Stimulated activated CD4-positive, alpha-beta T cell treated with anti-CD3 and anti-CD28 coated beads, Interleukin-15, amount 100 ng/mL, for 24 hours (primary cell): Measurements from ENCODE around the gene PFDN5.
"Not testable (repeated sequence)": the region's sequence is repeated elsewhere in the genome, so short reads cannot be mapped to it uniquely, and the experiment has no call there.

ENCODE experiments used
- DNase-seq: peaks from one replicate; pipeline ENCODE4 v3.0.0-alpha.2; 2020

The PFDN5 gene

DNA sequence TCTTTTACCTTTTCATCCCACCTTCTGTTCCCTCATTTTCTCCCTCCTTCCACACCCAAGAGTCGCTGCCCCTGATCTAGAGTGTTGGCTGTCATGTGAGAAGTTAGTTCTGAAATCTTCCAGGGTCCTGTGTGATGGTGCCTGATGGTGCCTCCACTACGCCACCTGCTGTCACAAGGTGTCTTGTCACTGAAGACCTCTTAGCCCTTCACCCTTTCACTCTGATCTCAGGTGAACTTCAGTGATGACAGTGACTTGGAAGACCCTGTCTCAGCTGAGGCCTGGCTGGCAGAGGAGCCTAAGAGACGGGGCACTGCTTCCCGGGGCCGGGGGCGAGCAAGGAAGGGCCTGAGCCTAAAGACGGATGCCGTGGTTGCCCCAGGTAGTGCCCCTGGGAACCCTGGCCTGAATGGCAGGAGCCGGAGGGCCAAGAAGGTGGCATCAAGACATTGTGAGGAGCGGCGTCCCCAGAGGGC lies 7.6 kb upstream of the PFDN5 start:
- peak; percentile 72 for DNase-seq

DNA sequence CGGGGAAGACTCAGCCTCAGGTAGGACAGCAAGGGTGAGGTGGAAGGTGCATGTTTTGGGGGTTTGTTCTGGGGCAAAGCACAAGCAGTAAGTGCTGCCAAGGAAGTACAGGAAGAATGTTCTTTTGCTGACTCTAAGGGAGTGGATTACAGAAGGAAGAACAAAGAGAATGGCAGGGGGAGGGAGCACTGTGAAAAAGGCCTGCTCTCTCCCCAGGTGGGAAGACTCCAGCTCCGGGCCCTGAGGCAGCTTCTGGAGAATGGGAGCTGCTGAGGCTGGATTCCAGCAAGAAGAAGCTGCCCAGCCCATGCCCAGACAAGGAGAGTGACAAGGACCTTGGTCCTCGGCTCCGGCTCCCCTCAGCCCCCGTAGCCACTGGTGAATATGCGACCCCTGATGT lies 7.0 kb upstream of the PFDN5 start:
- DNase-seq = no peak

DNA sequence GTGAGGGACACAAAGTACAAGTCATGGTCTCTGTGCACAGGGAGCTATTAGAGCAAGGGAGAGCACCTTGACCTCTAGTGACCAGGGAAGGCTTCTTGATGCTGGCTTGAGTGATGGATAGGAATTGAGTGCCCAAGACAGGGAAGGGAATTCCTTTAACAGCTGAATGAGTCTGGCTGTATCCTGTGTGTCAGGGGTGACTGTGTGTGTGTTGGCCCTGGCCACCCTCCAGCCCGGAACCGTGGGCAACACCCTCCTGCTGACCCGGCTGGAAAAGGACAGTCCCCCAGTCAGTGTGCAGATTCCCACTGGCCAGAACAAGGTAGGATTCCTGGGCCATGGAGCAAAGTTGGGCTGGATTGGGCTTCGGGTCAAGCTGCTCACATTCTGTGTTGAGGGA lies 5.5 kb upstream of the PFDN5 start:
- DNase-seq = no peak

DNA sequence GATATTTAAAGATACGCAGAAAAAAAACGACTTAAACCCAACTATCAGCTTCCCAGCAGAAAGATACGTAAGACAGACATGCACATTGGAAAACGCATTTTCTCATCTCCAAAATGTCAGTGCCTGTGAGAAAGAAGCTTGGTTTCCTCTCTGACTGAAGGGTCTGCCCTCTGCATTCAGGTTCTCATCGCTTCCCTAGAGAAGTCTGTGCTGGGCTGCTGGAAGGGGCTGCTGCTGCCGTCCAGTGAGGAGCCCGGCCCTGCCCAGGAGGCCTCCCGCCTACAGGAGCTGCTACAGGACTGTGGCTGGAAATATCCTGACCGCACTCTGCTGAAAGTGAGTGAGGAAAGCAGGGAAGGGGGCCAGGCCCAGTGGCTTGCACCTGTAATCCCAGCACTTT lies 4.7 kb upstream of the PFDN5 start:
- peak; percentile 34 for DNase-seq

DNA sequence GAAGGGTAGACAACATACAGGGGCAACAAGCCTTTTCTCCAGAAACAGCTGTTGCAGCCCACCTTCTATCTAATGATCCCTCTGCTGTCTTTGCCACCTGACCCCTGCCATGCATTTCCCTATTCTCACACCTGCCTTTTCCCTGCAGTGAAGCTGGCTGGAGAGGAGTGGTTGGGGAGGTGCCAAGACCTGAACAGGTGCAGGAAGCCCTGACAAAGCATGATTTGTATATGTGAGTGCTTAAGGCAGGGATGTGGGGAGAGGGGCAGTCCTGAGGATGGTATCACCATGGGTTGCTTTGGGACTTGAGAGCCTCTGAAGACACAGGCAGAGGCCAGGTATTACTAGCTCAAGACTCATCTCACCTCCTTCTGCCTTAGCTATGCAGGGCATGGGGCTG lies 2.9 kb upstream of the PFDN5 start:
- DNase-seq = no peak

DNA sequence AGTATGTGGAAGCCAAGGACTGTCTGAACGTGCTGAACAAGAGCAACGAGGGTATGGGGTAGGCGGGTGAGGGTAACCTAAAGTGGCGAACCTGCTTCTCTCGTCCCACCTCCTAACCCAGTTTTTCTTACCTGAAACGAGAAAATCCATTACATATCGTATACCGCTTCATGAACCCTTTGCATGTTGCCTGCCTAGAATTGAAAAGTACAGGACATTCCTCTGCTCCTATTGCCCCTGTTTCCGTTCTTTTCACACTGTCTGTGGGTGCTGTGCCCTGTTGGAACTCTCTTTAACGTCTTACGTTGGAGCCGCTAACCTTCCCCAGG lies 513 bp downstream of the PFDN5 start:
- DNase-seq = no peak

DNA sequence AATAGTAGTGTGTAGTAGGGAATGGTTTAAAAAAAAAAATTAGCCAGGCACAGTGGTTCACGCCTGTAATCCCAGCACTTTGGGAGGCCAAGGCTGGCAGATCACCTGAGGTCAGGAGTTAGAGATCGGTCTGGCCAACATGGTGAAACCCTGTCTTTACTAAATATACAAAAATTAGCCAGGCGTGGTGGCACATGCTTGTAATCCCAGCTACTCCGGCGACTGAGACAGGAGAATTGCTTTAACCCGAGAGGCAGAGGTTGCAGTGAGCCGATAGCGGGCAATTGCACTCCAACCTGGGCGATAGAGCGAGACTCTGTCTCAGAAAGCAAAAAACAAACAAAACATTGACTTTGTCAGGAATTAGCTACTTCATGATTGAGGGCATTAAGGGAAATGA lies 1.8 kb downstream of the PFDN5 start:
- not testable (repeated sequence) for DNase-seq

DNA sequence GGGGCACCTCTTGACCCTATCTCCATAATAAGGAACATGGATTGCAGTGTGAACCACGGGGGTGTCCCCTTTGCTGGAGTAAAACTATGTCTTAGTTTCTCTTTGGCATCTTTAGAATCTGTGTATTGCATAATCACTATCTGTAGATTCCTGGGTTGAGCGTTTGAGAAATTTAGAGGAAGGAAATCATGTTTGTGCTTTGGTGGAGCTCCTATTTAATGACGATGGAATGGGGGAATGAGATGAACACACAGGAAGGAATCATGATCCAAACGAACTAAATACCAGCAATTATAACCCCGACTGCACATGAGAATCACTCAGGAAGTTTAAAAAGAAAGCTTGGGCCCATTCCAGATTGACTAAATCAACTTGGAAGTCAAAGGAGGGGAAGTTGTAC lies 2.8 kb downstream of the PFDN5 start:
- no peak for DNase-seq

DNA sequence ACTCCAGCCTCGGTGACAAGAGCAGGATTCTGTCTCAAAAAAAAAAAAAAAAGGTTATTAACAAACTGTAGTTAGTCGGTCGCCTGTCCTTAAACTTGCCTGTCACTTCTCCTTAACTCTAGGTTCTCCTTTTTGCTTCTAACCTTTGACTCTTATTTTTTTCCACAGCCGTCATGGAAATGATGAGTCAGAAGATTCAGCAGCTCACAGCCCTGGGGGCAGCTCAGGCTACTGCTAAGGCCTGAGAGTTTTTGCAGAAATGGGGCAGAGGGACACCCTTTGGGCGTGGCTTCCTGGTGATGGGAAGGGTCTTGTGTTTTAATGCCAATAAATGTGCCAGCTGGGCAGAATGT lies 3.7 kb downstream of the PFDN5 start:
- DNase-seq = peak; percentile 52

DNA sequence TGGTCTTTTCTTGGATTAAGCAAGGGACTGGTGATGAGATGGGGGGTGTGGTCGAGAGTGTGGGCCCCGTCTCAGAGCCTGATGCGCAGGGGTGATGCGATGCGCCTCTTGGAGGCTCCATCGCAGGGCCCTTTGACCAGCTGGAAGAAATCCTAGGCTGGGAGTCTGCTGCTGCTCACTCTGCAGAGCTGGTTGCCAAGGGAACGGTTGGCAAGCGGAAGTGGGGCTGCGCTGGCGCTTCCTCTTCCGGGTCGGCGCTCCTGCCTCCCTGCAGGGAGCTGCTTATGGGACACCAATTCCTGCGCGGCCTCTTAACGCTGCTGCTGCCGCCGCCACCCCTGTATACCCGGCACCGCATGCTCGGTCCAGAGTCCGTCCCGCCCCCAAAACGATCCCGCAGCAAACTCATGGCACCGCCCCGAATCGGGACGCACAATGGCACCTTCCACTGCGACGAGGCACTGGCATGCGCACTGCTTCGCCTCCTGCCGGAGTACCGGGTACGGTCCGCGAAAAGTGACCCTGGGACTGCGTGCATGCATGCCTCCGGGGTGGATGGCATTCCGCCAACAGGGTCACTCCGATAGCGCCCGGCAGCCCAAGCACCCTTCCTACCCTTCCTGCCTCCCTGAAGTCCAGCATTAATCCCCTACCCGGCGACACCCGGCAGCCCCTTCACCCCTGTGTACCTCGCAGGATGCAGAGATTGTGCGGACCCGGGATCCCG lies 4.3 kb downstream of the PFDN5 start, which contains the start of gene MYG1:
Gene MYG1 (plus strand): TSS at position 242 of the 727 bp plus-strand sequence. CDS start 43 bp downstream, at position 285.
- DNase-seq = peak; percentile 92

DNA sequence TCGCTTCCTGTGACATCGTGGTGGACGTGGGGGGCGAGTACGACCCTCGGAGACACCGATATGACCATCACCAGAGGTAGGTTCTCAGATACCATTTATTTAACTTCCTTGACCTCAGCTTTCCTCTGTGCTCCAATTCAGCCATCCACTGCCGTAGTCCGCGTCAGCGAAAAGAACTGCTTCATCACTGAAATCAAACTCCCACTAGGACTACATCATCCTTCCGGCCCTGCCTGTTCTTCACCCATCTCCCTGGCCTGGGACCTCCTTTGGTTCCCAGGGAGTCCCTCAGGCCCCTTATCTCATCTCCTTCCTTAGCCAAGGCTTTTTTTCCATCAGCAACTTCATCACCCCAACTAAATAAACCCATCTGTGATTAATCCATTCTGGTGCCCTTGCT lies 4.8 kb downstream of the PFDN5 start:
- DNase-seq = peak; percentile 55

DNA sequence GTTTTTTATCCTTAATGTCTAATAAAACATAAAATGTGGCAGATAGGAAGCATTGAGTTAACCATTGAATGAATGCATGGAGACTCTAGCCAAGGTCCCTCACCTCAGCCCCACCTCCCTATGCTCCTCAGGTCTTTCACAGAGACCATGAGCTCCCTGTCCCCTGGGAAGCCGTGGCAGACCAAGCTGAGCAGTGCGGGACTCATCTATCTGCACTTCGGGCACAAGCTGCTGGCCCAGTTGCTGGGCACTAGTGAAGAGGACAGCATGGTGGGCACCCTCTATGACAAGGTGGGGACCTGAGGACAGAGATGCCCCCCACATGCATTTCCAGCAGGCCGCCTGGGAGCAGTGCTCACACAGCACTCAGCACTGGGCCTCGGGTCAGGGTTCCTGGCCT lies 7.6 kb downstream of the PFDN5 start:
- no peak for DNase-seq

DNA sequence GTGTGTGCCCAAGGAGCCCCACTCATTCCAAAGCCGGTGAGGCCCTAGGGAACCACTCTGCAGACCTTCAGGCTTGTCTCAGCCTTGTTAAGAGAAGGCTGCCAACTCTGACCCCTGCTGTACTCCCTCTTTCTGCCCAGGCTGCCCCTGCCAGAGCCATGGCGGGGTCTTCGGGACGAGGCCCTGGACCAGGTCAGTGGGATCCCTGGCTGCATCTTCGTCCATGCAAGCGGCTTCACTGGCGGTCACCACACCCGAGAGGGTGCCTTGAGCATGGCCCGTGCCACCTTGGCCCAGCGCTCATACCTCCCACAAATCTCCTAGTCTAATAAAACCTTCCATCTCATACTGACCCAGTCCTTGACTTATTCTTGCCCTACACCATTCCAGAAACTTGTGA lies 11.5 kb downstream of the PFDN5 start:
- DNase-seq = no peak

DNA sequence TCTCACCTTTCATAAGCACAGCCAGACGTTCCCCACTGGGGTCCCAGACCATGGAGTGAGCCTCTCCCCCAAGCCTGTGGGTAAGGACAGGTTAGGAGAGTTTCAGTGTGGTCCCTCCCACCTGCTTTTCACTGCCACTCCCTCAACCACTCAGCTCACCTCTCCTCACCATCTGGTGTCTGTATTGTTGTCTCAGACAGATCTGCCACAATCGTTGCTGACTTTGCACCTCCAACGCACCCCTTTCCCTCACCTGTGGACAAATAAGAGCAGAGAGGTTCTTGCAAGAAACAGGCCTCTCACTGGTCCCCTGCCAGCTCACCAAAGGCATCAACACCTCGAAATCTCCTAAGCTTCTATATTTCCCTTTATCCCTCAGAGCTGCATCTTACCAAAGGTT lies 12.9 kb downstream of the PFDN5 start:
- no peak for DNase-seq

DNA sequence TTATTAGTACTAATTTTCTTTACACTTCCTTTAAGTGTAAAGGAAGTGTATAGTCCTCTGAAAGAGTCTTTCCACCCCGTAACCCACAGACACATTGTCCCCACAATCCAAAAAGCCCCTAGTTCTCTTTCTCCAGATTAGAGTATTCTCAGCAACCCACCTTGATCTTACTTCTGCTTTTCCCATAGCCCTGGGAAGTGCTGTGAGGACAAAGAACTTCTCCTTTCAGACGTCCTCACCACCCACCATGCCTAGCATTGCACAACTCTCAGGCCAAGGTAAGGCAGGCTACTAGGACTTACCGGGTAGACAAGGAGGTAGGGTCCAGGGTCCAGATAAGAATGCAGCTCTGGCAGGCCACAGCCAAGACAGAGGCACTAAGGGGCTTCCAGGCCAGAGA lies 18.7 kb downstream of the PFDN5 start:
- DNase-seq = no peak

DNA sequence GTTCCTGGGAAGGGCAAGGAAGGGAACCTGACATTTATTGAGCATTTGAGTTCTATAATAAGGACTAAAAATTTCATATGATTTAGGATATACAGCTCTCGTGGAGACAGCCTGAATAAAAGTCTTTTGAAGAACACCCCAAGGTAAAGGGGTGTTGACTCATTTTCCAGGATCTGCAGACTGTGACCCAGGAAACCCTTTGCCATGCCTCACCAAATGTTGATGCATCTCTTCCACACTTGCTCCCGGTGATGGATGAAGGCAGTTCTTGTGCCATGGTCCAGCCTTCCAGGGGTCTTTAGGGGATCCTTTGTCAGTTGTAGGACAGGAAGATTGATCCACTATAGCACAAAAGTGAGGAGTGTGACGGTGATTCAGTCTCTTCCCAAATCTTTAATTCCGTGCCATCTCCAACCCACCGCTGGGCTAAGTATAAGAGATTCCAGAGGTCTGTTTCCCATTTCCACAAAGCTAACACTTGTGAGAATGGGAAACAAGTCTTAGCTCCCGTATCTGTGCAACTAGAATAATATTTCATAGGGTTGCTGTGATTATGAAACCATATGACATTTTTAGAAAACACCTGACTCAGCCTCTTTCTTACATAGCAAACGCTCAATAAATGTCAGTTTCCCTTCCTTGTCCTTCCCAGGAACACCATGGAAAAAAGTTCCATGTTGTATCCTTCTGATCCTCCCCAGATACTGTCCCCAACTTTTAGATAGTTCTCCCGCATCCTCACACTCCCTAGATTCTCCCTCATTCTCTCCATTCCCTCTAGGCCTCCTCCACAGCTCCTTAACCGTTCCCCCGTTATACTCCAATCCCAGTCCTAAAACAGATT lies 25.2 kb downstream of the PFDN5 start:
- no peak for DNase-seq

DNA sequence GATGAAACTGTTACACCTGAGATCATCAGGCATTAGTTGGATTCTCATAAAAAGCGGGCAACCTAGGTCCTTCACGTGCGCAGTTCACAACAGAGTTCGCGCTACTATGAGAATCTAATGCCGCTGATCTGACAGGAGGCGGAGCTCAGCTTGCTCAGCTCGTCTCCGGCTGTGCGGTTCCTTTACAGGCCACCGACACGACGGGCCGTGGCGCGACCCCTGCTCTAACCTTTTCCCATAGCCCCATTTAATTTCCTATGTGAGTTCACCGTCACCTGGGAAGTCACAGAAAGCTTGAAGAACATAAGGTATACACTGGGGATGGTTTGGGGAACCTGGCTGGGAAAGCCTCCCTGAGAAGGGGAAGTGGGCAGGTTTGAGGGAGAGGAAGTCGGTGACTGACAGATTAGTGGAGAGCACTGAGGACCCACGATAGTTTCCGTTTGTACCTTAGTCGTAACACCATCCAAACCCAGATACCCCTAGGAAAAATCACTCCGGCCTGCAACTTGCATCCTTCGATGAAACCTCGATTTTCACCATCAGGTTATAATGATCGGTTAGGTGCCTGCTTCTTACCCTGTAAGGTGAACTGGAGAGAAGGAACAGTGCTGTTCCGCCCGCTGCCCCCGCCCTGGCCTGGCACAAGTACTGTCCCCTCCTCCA lies 28.9 kb downstream of the PFDN5 start:
- DNase-seq = peak; percentile 72

DNA sequence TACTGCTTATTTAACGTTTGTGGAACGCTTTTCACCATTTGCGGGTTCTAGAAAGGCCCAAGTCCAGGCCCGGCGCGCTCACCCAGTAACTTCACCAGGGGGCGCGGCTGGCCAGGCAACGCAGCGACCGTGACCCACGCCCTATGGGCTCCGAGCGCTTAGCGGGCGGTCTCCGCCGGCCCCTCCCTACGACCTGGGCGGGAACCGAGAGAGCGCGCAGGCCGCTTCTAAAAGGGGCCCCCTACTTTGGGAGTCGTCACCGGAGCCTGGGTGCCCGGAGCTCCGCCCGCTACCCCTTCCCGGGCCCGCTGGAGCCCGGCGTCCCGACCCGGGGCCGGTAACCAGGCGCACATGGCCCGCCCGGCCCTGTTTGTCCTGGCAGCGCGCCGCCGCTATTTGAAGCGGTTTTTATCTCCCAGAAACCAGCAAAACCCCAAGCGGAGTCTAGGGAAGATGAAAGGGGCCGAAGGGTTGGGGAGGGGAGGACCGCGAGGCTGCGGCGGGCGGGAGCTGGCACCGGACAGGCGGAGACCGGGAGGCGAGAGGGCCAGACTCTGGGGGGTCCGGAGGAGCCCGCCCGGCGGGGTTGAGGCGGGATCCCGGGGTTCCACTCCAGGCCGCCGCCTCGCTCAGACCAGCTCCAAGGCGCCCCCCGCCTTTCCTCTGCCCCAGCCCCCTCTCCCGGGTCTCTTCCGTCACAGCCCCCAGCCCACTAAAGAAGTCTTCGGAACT lies 29.6 kb downstream of the PFDN5 start:
- DNase-seq = peak; percentile 95

DNA sequence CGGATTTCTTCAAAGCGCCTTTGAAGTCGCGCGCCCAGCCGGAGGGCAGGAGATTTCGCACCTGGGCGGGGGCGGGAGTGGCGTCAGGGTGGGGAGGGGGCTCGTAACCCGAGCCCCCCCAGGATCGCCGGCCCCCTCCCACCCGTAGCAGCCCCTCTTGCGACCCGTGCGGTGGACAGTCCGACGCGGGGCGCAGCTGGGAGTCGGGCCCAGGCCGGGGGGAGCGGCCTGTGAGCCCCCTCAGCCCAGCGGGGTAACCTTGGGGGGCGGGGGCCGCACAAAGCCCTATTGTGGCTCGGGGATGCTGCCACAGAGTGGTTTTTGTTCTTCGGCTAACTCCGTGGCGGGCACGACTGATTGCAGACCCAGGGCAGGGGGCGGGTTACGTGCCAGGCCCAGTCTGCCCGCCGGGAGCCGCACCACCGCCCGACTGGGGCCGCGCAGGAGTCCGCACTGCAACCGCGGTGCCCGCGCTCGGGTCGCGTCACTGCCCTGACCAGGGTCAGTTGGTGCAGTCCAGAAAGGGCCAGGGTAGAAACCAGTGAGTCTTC lies 30.2 kb downstream of the PFDN5 start:
- DNase-seq = peak; percentile 52

DNA sequence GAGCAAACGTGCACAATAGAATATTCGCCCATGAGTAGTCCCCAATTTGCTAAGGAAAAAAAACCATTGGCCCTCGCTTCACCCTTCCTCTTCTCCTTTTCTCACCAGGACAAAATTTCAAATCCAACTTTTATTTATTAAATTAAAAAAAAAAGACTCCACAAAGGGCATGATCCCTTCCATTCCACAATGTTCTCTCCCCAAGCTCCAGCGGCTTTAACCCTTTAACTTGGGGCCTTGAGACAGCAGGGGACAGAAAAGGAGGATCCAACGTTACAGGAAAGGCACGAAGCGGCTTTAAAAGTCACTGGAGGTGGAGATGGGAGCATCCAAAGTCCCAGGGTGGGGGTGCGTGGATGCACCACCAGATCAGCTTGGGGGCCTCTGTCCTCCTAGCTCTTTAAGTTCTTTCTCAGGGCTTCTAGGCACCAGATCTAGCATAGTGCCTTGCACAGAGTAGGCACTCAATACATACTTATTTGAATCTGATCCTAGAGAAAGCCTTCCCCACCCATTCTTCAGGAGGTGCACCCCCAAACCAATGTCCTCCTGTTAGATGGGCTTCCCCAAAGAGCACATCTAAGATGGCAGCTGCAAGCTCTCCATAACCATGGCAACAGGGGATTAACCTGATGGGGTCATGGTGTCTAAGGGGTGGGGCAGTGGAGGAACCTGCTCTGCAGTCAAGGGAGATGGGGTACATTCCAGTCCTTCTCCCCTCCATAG lies 31.3 kb downstream of the PFDN5 start:
- no peak for DNase-seq

DNA sequence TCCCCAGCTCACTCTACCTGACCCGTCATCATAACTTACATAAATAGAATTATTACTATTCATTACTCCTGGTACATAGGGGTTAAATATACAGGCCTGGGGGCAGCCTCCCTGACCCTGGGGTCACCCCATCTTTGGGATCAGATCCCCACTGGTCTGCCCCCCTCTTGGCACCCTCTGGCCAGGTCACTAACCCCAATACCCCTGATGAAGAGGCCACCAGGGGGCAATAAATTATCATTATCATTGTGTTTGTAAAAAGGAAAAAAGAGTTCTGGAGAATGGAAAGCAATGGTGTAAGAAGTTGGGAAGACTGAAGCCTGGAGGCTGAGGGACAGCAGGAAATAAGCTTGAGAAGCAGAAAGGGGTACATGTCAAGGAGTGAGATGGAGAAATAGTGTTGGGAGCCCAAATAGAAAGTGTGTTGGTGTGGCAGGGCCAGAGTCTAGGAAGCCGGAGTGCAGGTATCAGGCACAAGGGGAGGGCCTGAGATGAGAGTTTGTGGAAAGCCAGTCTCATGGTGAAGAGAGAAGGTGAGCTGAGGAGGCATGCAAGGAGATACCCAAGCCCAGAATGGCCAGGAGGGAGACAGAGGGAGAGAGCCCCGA lies 32.2 kb downstream of the PFDN5 start:
- no peak for DNase-seq

DNA sequence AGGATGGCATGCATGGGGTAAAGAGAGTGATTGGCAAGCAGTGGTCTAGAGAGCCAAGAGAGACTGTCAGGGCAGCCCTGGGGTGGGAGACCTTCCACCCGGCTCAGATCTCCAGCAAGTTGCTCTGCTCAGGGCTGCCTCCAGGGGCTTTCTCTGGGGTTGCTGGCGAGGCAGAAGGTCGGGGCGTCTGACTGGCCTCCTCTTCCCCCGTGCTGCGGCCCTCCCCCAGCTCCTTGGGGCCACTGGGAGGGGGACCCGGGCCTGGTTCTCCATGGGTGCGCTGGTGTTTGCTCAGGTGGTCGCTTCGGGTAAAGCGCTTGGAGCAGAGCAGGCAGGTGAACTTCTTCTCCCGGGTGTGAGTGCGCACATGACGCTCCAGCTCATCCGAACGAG lies 32.7 kb downstream of the PFDN5 start:
- DNase-seq = no peak
